ENCODE data around the gene TAF1B.

DNA sequence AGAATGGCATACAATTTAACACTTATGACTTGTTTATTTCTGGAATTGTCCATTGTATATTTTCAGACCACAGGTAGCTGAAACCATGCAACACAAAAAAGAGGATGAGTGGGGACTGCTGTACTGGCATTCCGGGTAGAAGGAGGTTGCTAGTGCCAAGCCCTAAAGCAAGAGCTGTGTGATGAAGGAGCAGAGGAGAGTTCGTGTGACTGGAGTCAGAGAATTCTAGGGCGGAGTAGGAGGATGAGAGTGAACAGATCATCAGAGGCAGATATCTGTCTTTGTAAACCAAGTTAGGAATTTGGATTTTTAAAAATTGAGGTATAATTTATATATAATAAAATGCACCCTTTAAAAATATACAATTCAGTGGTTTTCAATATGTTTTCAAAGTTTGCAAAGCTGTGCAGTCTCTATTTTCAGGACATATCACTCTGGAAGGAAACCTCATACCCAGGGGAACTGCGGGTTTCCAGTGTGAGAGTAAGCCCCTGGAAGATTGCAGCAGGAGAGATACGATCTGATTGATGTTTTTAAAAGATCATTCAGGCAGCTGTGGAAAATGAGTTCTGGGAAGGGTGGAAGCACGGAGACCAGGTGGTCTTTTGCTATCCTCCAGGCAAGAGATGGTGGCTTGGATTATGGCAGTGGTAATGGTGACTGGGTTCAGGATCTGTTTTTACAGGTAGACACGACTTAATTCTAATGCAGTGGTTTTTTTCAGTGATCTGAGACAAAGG is 36.4 kb downstream of the TAF1B start:
- TF ChIP-seq, protein P1, sequence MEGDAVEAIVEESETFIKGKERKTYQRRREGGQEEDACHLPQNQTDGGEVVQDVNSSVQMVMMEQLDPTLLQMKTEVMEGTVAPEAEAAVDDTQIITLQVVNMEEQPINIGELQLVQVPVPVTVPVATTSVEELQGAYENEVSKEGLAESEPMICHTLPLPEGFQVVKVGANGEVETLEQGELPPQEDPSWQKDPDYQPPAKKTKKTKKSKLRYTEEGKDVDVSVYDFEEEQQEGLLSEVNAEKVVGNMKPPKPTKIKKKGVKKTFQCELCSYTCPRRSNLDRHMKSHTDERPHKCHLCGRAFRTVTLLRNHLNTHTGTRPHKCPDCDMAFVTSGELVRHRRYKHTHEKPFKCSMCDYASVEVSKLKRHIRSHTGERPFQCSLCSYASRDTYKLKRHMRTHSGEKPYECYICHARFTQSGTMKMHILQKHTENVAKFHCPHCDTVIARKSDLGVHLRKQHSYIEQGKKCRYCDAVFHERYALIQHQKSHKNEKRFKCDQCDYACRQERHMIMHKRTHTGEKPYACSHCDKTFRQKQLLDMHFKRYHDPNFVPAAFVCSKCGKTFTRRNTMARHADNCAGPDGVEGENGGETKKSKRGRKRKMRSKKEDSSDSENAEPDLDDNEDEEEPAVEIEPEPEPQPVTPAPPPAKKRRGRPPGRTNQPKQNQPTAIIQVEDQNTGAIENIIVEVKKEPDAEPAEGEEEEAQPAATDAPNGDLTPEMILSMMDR (IDR thresholded peaks at IDR 0.05): no peak
- no peak for TF ChIP-seq POLR2A (IDR thresholded peaks at IDR 0.05)
- no peak for TF ChIP-seq EP300 (IDR thresholded peaks at IDR 0.05)
